GM23338 (cell line): ENCODE data around the gene DERA. TPM values are rescaled to one million over a fixed set of nuclear protein-coding genes. Genes with fewer than 3 reads are reported as not detected.

Experiments
- ATAC-seq: fragments of 200-7000 bp; cut with Tn5 transposase; 3 replicates; pipeline ENCODE4 v1.9.1; 2020
- DNase-seq: peaks from one replicate; pipeline ENCODE4 v3.0.0-alpha.2; 2015; ENCODE audit warnings: low spot score
- H2AFZ ChIP-seq: fragments of 200-600 bp; sonication (generic); 2 replicates; pipeline ENCODE4 v1.8.0; 2016; ENCODE audit warnings: antibody characterized with exemption, mild to moderate bottlenecking, moderate library complexity
- H3F3A ChIP-seq: fragments of 200-600 bp; sonication (generic); replicated peaks from 2 replicates; pipeline ENCODE4 v1.8.0; 2017; ENCODE audit warnings: antibody characterized with exemption, mixed run types, low read depth
- H3K27ac ChIP-seq: fragments of 200-600 bp; sonication (generic); 2 replicates; pipeline ENCODE4 v1.6.1; 2016; ENCODE audit warnings: low read depth
- H3K27me3 ChIP-seq: fragments of 200-600 bp; sonication (generic); 2 replicates; pipeline ENCODE4 v1.8.0; 2016; ENCODE audit warnings: mild to moderate bottlenecking, mixed run types, moderate library complexity; ENCODE audit not compliant: insufficient read depth
- H3K36me3 ChIP-seq: fragments of 200-600 bp; sonication (generic); 2 replicates; pipeline ENCODE4 v1.8.0; 2016; ENCODE audit warnings: mild to moderate bottlenecking; ENCODE audit not compliant: insufficient read depth
- H3K4me1 ChIP-seq: fragments of 200-600 bp; sonication (generic); 2 replicates; pipeline ENCODE4 v1.8.0; 2016; ENCODE audit warnings: mild to moderate bottlenecking, moderate library complexity; ENCODE audit not compliant: insufficient read depth
- H3K4me2 ChIP-seq: fragments of 200-600 bp; sonication (generic); 2 replicates; pipeline ENCODE4 v1.7.1; 2017; ENCODE audit warnings: mixed run types
- H3K4me3 ChIP-seq: fragments of 200-600 bp; sonication (generic); 2 replicates; pipeline ENCODE4 v1.6.1; 2016; ENCODE audit warnings: mixed run types
- H3K79me2 ChIP-seq: fragments of 200-600 bp; sonication (generic); replicated peaks from 2 replicates; pipeline ENCODE4 v1.8.0; 2017; ENCODE audit warnings: mild to moderate bottlenecking; ENCODE audit not compliant: insufficient read depth
- H3K9me2 ChIP-seq: fragments of 200-600 bp; sonication (generic); 2 replicates; pipeline ENCODE4 v1.8.0; 2017; ENCODE audit not compliant: insufficient read depth
- H4K20me1 ChIP-seq: fragments of 200-600 bp; sonication (generic); replicated peaks from 2 replicates; pipeline ENCODE4 v1.8.0; 2017; ENCODE audit warnings: mild to moderate bottlenecking; ENCODE audit not compliant: insufficient read depth
- H3K27ac Mint-ChIP-seq: 2 replicates; pipeline ENCODE4 v1.8.0; 2020; ENCODE audit warnings: inconsistent platforms, mild to moderate bottlenecking, moderate library complexity, mixed read lengths
- H3K27me3 Mint-ChIP-seq: 3 replicates; pipeline ENCODE4 v1.8.0; 2022; ENCODE audit warnings: low read depth, mild to moderate bottlenecking, moderate library complexity, mixed read lengths, inconsistent platforms; ENCODE audit not compliant: insufficient read depth, poor library complexity
- H3K36me3 Mint-ChIP-seq: 3 replicates; pipeline ENCODE4 v1.8.0; 2021; ENCODE audit warnings: low read depth, mild to moderate bottlenecking, inconsistent platforms, moderate library complexity, mixed read lengths
- H3K4me1 Mint-ChIP-seq: 3 replicates; pipeline ENCODE4 v1.8.0; 2020; ENCODE audit warnings: mild to moderate bottlenecking, inconsistent platforms, mixed read lengths
- H3K4me3 Mint-ChIP-seq: 3 replicates; pipeline ENCODE4 v1.8.0; 2021; ENCODE audit warnings: moderate library complexity, mild to moderate bottlenecking, inconsistent platforms, mixed read lengths
- H3K9me3 Mint-ChIP-seq: 3 replicates; pipeline ENCODE4 v1.8.0; 2020; ENCODE audit warnings: moderate library complexity, mild to moderate bottlenecking, inconsistent platforms, mixed read lengths
- CREB1 ChIP-seq: fragments of 250-450 bp; sonication (Bioruptor Pico); IDR thresholded peaks from 2 replicates; pipeline ENCODE4 v1.5.0; 2020; ENCODE audit warnings: low read depth, mild to moderate bottlenecking, moderate library complexity
- CTCF ChIP-seq, 2 experiments: fragments of 200-600 bp in 1 of 2; sonication (generic) in 1 of 2; conservative IDR thresholded peaks; 2 replicates each; pipeline versions ENCODE4 v1.5.1 to v1.6.1; 2016 to 2017; ENCODE audit warnings: antibody characterized with exemption in 2 of 2, low read depth in 2 of 2, mild to moderate bottlenecking in 2 of 2, moderate library complexity in 1 of 2
- ETS1 ChIP-seq: IDR thresholded peaks from 2 replicates; pipeline ENCODE4 v1.6.1; 2016; ENCODE audit warnings: antibody characterized with exemption
- EZH2 ChIP-seq: fragments of 200-600 bp; sonication (generic); IDR thresholded peaks from one replicate; pipeline ENCODE4 v1.8.0; 2017; ENCODE audit warnings: antibody characterized with exemption, mild to moderate bottlenecking, low read depth; ENCODE audit not compliant: unreplicated experiment
- EZH2phosphoT487 ChIP-seq: fragments of 200-600 bp; sonication (generic); IDR thresholded peaks from one replicate; pipeline ENCODE4 v1.8.1; 2018; ENCODE audit warnings: antibody characterized with exemption; ENCODE audit not compliant: unreplicated experiment
- JUNB ChIP-seq: IDR thresholded peaks from one replicate; pipeline ENCODE4 v1.6.1; 2016; ENCODE audit warnings: antibody characterized with exemption; ENCODE audit not compliant: unreplicated experiment
- NANOG ChIP-seq: IDR thresholded peaks from 2 replicates; pipeline ENCODE4 v1.6.1; 2016; ENCODE audit warnings: antibody characterized with exemption, borderline replicate concordance
- POLR2AphosphoS5 ChIP-seq: IDR thresholded peaks from 2 replicates; pipeline ENCODE4 v1.6.1; 2016; ENCODE audit warnings: antibody characterized with exemption, low read depth
- REST ChIP-seq: IDR thresholded peaks from one replicate; pipeline ENCODE4 v1.6.1; 2018; ENCODE audit warnings: antibody characterized with exemption; ENCODE audit not compliant: unreplicated experiment
- STAT1 ChIP-seq: IDR thresholded peaks from one replicate; pipeline ENCODE4 v1.6.1; 2016; ENCODE audit warnings: antibody characterized with exemption; ENCODE audit not compliant: unreplicated experiment
- ZNF114 ChIP-seq: fragments of 250-450 bp; sonication (Bioruptor Pico); IDR thresholded peaks from 2 replicates; pipeline ENCODE4 v1.5.0; 2020; ENCODE audit warnings: mild to moderate bottlenecking, moderate library complexity
- ZNF331 ChIP-seq: fragments of 250-450 bp; sonication (Bioruptor Pico); IDR thresholded peaks from 2 replicates; pipeline ENCODE4 v1.5.0; 2020; ENCODE audit warnings: low read depth, mild to moderate bottlenecking, moderate library complexity
- ZNF462 ChIP-seq: fragments of 250-450 bp; sonication (Bioruptor Pico); IDR thresholded peaks from 2 replicates; pipeline ENCODE4 v1.5.0; 2020; ENCODE audit warnings: mild to moderate bottlenecking, moderate library complexity
- polyA plus RNA-seq: library from polyadenylated mRNA; unstranded; fragments of >200 nt; fragmentation: Nextera tagmentation; extraction: Ambion mirVana; gene quantifications from 2 replicates; pipeline ENCODE4 v1.2.1, GENCODE V29; 2016
- total RNA-seq: library from RNA; depleted of rRNA; stranded (reverse); fragments of >200 nt; shearing (Covaris generic); gene quantifications from 2 replicates; pipeline ENCODE4 v1.2.3, GENCODE V29; 2014

The DERA gene
- total and polyA plus RNA-seq, 2 experiments from 2014 or later = 20.4 to 27.3 TPM

- H3K4me1 Mint-ChIP-seq = no peaks in the 10 kb centered on the region
- H2AFZ ChIP-seq = no peak overlapping the region
- no peaks in the 10 kb centered on the region for H3K27me3 Mint-ChIP-seq
- H3F3A ChIP-seq = no peaks in the 10 kb centered on the region
- H3K79me2 ChIP-seq = no peaks in the 10 kb centered on the region
- H3K4me3 ChIP-seq = no peak overlapping the region
- no peaks in the 10 kb centered on the region for H3K36me3 Mint-ChIP-seq
- no peak overlapping the region for H3K27ac Mint-ChIP-seq
- H3K9me3 Mint-ChIP-seq = no peaks in the 10 kb centered on the region
- TF ChIP-seq ZNF331 (CRISPR knock-in tag) (no peak), EZH2phosphoT487 (no peak), REST (no peak), EZH2 (no peak), POLR2AphosphoS5 (no peak), ZNF462 (CRISPR knock-in tag) (no peak), CTCF (conservative IDR thresholded peaks at IDR 0.05; ENCODE audit: low read depth in 2 of 2) (no peak), STAT1 (no peak), NANOG (no peak), ETS1 (no peak), ZNF114 (no peak), CREB1 (CRISPR knock-in tag) (no peak), JUNB (no peak)
- no peaks in the 10 kb centered on the region for H3K4me1 ChIP-seq
- H3K4me3 Mint-ChIP-seq = no peak overlapping the region
- H3K9me2 ChIP-seq = no peaks in the 10 kb centered on the region
- ATAC-seq = no peak
- no peak overlapping the region for H3K4me2 ChIP-seq
- H4K20me1 ChIP-seq = no peaks in the 10 kb centered on the region
- no peaks in the 10 kb centered on the region for H3K27me3 ChIP-seq
- DNase-seq = no peak
- H3K27ac ChIP-seq = no peak overlapping the region
- H3K36me3 ChIP-seq = no peaks in the 10 kb centered on the region
Measured at GRCh38 chr12:16075887-16076286, 164.8 kb downstream of the DERA start.
